Suprapubic skin (tissue), 4 donors: ENCODE results near the gene AP2A1.

Experiments
- CTCF ChIP-seq, 2 donors: fragments of 200-600 bp in 1 of 2; fragments of 450-650 bp in 1 of 2; sonication (generic) in 1 of 2; IDR thresholded peaks; one replicate each; pipeline ENCODE4 v1.5.1; 2016 to 2019; ENCODE audit warnings: antibody characterized with exemption in 2 of 2, mild to moderate bottlenecking in 1 of 2, moderate library complexity in 1 of 2
- POLR2A ChIP-seq, 2 donors: fragments of 450-650 bp; IDR thresholded peaks; one replicate each; pipeline ENCODE4 v1.6.1; 2017; ENCODE audit warnings: antibody characterized with exemption in 2 of 2, mild to moderate bottlenecking in 2 of 2, moderate library complexity in 2 of 2
- POLR2AphosphoS5 ChIP-seq, 3 donors: sonication (generic); formaldehyde crosslinking; IDR thresholded peaks; one replicate each; pipeline ENCODE4 v1.6.1; 2017; ENCODE audit warnings: antibody characterized with exemption in 3 of 3

- TF ChIP-seq CTCF (IDR thresholded peaks at IDR 0.05) (no peak), POLR2A (IDR thresholded peaks at IDR 0.05) (no peak), POLR2AphosphoS5 (IDR thresholded peaks at IDR 0.05) (no peak)
Observed at GRCh38 chr19:49787746-49788145, 20.9 kb downstream of the AP2A1 start.
